ENCODE measurements around the gene SMAD1. TPM values are rescaled to one million over a fixed set of nuclear protein-coding genes. Genes with fewer than 3 reads are reported as not detected.
A peak's percentile ranks its signal among the peaks of the same experiment; 100 is the strongest.

Gene SMAD1
- total RNA-seq, 4 donors from 2014 or later, result 48.1 to 102 (median 67.4) TPM

DNA sequence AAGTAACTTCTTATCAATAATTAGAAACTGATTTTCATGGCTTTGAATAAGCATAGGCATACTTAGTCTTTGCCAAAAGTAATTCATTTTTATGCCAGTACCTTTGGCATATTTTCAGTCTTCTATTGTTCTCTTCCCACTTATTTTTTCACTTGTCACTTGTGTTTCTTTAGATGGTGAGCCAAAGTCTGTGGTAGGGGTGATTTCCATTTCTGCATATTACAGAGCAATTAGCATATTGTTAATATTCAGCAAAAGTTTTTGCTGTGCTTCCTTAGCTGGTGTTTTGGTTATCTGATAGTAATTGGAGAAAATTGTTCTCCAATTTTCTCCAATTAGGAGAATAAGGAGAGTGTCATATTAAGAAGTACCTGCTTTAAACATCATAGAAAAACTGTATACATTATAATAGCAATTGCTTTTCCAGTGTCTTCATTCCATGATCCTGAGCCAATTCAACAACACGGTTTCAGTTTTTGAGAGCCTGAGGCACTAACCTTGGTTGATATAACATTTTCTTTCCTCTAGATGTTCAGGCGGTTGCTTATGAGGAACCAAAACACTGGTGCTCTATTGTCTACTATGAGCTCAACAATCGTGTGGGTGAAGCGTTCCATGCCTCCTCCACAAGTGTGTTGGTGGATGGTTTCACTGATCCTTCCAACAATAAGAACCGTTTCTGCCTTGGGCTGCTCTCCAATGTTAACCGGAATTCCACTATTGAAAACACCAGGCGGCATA is 64.7 kb downstream of the SMAD1 start:
- Histone ChIP-seq H3K9me3 (no peaks in the 10 kb centered on the region), H3K27me3 (no peaks in the 10 kb centered on the region), H3K4me3 (replicated peaks in 1 of 3) (no peak overlapping the region), H3K4me1 (peaks cover 13 to 16% of the 10 kb centered on the region in 2 donors), H3K27ac (peak overlapping the region in 1 of 3 donors; percentile 19), H3K36me3 (no peaks in the 10 kb centered on the region)
- no peak for TF ChIP-seq POLR2A (IDR thresholded peaks at IDR 0.05)
- TF ChIP-seq, protein P1, sequence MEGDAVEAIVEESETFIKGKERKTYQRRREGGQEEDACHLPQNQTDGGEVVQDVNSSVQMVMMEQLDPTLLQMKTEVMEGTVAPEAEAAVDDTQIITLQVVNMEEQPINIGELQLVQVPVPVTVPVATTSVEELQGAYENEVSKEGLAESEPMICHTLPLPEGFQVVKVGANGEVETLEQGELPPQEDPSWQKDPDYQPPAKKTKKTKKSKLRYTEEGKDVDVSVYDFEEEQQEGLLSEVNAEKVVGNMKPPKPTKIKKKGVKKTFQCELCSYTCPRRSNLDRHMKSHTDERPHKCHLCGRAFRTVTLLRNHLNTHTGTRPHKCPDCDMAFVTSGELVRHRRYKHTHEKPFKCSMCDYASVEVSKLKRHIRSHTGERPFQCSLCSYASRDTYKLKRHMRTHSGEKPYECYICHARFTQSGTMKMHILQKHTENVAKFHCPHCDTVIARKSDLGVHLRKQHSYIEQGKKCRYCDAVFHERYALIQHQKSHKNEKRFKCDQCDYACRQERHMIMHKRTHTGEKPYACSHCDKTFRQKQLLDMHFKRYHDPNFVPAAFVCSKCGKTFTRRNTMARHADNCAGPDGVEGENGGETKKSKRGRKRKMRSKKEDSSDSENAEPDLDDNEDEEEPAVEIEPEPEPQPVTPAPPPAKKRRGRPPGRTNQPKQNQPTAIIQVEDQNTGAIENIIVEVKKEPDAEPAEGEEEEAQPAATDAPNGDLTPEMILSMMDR (IDR thresholded peaks at IDR 0.05), result no peak
- intact Hi-C loops (cut with DNase I), result no loop called here
- WGBS, 2 donors, result 76 to 78% methylated on average over 7 of the region's 7 CpGs
- no peak for DNase-seq

DNA sequence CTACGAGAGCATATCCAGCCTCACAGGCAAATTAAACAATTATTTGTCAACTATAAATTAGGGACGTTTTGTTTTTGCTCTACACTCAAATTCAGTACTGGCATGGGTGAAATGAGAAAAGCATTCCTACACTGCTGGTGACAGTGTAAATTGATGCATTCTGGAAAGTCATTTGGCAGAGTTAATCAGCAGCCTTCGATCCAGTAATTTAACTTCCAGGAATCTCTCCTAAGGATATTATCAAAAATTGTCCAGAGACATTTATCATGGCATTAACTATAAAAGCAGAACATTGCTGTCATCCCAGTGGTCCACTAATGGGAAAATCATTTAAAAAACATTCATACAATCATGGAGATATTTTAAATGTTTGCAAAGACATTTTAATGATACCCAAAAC is 70.0 kb downstream of the SMAD1 start:
- no peak for TF ChIP-seq POLR2A (IDR thresholded peaks at IDR 0.05)
- TF ChIP-seq, protein P1 (IDR thresholded peaks at IDR 0.05), result no peak
- WGBS, 2 donors, result 72 to 76% methylated on average over 3 of the region's 3 CpGs
- Histone ChIP-seq H3K4me3 (replicated peaks in 1 of 3) (no peak overlapping the region), H3K36me3 (no peaks in the 10 kb centered on the region), H3K27ac (peak overlapping the region in 1 of 3 donors; percentile 24), H3K27me3 (no peaks in the 10 kb centered on the region), H3K9me3 (no peaks in the 10 kb centered on the region), H3K4me1 (peaks cover 5 to 6% of the 10 kb centered on the region in 2 donors)
- DNase-seq, result no peak
- intact Hi-C loops (cut with DNase I), result no loop called here

GRCh38 chr4:145552181-145552822 is 70.6 kb downstream of the SMAD1 start:
- intact Hi-C loops (cut with DNase I), result no loop called here
- H3K36me3 ChIP-seq, result no peaks in the 10 kb centered on the region
- 90% methylated on average over 4 of the region's 4 CpGs for WGBS, 2 donors
- DNase-seq, result no peak
- no peaks in the 10 kb centered on the region for H3K9me3 ChIP-seq
- TF ChIP-seq, protein P1 (IDR thresholded peaks at IDR 0.05), result no peak
- TF ChIP-seq POLR2A (IDR thresholded peaks at IDR 0.05), result no peak
- H3K27me3 ChIP-seq, result no peaks in the 10 kb centered on the region
- H3K4me3 ChIP-seq (replicated peaks in 1 of 3), result no peak overlapping the region
- H3K4me1 ChIP-seq, result peaks cover 5 to 6% of the 10 kb centered on the region in 2 donors
- H3K27ac ChIP-seq, result peak overlapping the region in 1 of 3 donors; percentile 24

DNA sequence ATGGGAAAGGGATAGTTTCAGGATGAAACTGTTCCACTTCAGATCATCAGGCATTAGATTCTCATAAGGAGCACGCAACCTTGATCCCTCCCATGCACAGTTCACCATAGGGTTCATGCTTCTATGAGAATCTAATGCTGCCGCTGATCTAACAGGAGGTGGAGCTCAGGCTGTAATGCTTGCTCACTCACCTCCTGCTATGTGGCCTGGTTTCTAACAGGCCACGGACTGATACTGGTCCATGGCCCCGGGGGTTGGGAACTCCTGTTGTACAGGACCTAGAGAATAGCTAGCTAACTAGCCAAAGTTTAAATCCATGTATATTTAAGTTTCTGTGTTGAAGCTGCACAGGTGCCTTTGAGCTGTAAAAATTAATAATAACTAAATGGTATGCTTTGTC is 71.7 kb downstream of the SMAD1 start:
- 92 to 97% methylated on average over 4 of the region's 4 CpGs for WGBS, 2 donors
- intact Hi-C loops (cut with DNase I), result no loop called here
- TF ChIP-seq, protein P1 (IDR thresholded peaks at IDR 0.05), result no peak
- no peak for TF ChIP-seq POLR2A (IDR thresholded peaks at IDR 0.05)

DNA sequence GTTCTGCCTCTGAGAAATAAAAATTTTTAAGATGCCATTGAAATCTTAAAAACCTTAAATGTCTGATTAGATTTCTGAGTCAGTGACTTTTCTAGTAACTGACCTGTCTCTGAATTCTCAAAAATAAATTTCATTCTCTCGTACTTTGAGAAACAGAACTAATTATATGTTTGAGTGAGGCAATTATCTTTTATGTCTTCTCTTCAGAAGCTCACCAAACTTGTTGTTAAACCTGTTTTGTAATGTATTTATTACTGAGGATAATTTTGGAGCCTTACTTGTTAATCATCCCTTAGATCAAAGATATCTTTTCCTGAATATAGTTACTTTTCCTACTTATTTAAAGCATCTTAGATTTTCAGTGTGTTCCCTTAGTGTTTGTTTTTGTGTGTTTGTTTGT is 73.0 kb downstream of the SMAD1 start:
- Histone ChIP-seq H3K27me3 (no peaks in the 10 kb centered on the region), H3K27ac (peak overlapping the region in 1 of 3 donors; percentile 19), H3K4me1 (peaks cover 6 to 12% of the 10 kb centered on the region in 2 donors), H3K36me3 (peaks cover 0 to 6% of the 10 kb centered on the region in 2 donors), H3K9me3 (no peaks in the 10 kb centered on the region), H3K4me3 (replicated peaks in 1 of 3) (no peak overlapping the region)
- intact Hi-C loops (cut with DNase I), result no loop called here
- WGBS, 2 donors, result 89 to 95% methylated on average over 1 of the region's 1 CpG
- no peak for DNase-seq
- no peak for TF ChIP-seq POLR2A (IDR thresholded peaks at IDR 0.05)
- TF ChIP-seq, protein P1 (IDR thresholded peaks at IDR 0.05), result no peak

More for the DNA sequence above, 71.7 kb downstream of the SMAD1 start:
- Histone ChIP-seq H3K9me3 (no peaks in the 10 kb centered on the region), H3K4me1 (peaks cover 6 to 12% of the 10 kb centered on the region in 2 donors), H3K27ac (no peak overlapping the region), H3K27me3 (no peaks in the 10 kb centered on the region), H3K4me3 (replicated peaks in 1 of 3) (no peak overlapping the region), H3K36me3 (no peaks in the 10 kb centered on the region)
- no peak for DNase-seq

Measured in thyroid gland (tissue), 4 donors.